H9 (cell line): ENCODE results near the gene FHIT. TPM values are rescaled to one million over a fixed set of nuclear protein-coding genes. Genes with fewer than 3 reads are reported as not detected.
A peak's percentile ranks its signal among the peaks of the same experiment; 100 is the strongest.

ENCODE experiments used
- DNase-seq: peaks from one replicate; pipeline ENCODE4 v3.0.0-alpha.2; 2017
- H2AFZ ChIP-seq: one replicate; pipeline ENCODE4 v1.6.1; 2013; ENCODE audit warnings: mild to moderate bottlenecking, low read length, control low read depth, moderate library complexity
- H2AK5ac ChIP-seq: 2 replicates; pipeline ENCODE4 v1.6.1; 2013; ENCODE audit warnings: low read length, control low read depth, mixed read lengths; ENCODE audit not compliant: insufficient read length
- H2BK120ac ChIP-seq: one replicate; pipeline ENCODE4 v1.6.1; 2013; ENCODE audit warnings: low read depth, mild to moderate bottlenecking, low read length, control low read depth, inconsistent platforms; ENCODE audit not compliant: poor library complexity, severe bottlenecking
- H2BK12ac ChIP-seq: 2 replicates; pipeline ENCODE4 v1.6.1; 2013; ENCODE audit warnings: low read length, control low read depth, mixed read lengths, low read depth; ENCODE audit not compliant: insufficient read length
- H2BK15ac ChIP-seq: 2 replicates; pipeline ENCODE4 v1.6.1; 2013; ENCODE audit warnings: low read depth, low read length, control low read depth
- H2BK20ac ChIP-seq: one replicate; pipeline ENCODE4 v1.6.1; 2013; ENCODE audit warnings: low read depth, mild to moderate bottlenecking, low read length, control low read depth, inconsistent platforms; ENCODE audit not compliant: poor library complexity, severe bottlenecking
- H2BK5ac ChIP-seq: 2 replicates; pipeline ENCODE4 v1.6.1; 2013; ENCODE audit warnings: low read length, control low read depth, mixed read lengths; ENCODE audit not compliant: insufficient read length
- H3K14ac ChIP-seq: 2 replicates; pipeline ENCODE4 v1.6.1; 2013; ENCODE audit warnings: low read length, control low read depth; ENCODE audit not compliant: insufficient read depth
- H3K18ac ChIP-seq: 2 replicates; pipeline ENCODE4 v1.6.1; 2013; ENCODE audit warnings: low read depth, mild to moderate bottlenecking, mixed read lengths, low read length, control low read depth; ENCODE audit not compliant: insufficient read length
- H3K23ac ChIP-seq: 2 replicates; pipeline ENCODE4 v1.6.1; 2013; ENCODE audit warnings: low read length, control low read depth, mixed read lengths, low read depth; ENCODE audit not compliant: insufficient read length
- H3K23me2 ChIP-seq: 2 replicates; pipeline ENCODE4 v1.6.1; 2013; ENCODE audit warnings: low read depth, mild to moderate bottlenecking, mixed read lengths, low read length, control low read depth; ENCODE audit not compliant: insufficient read length, poor library complexity, severe bottlenecking
- H3K27ac ChIP-seq: 2 replicates; pipeline ENCODE4 v1.5.1; 2013; ENCODE audit warnings: low read length, control low read depth, mixed read lengths, low read depth; ENCODE audit not compliant: insufficient read length
- H3K27me3 ChIP-seq: 2 replicates; pipeline ENCODE4 v1.6.1; 2013; ENCODE audit warnings: low read length, control low read depth, inconsistent platforms; ENCODE audit not compliant: insufficient read depth
- H3K4ac ChIP-seq: 2 replicates; pipeline ENCODE4 v1.6.1; 2013; ENCODE audit warnings: low read depth, mild to moderate bottlenecking, control low read depth, inconsistent platforms, low read length, moderate library complexity
- H3K4me1 ChIP-seq: 2 replicates; pipeline ENCODE4 v1.6.1; 2013; ENCODE audit warnings: low read length, control low read depth, inconsistent platforms; ENCODE audit not compliant: insufficient read depth
- H3K4me2 ChIP-seq: 2 replicates; pipeline ENCODE4 v1.6.1; 2013; ENCODE audit warnings: low read length, control low read depth, mixed read lengths; ENCODE audit not compliant: insufficient read length, insufficient read depth
- H3K56ac ChIP-seq: 2 replicates; pipeline ENCODE4 v1.6.1; 2013; ENCODE audit warnings: low read depth, mild to moderate bottlenecking, mixed read lengths, low read length, control low read depth; ENCODE audit not compliant: insufficient read length
- H3K79me1 ChIP-seq: 2 replicates; pipeline ENCODE4 v1.6.1; 2013; ENCODE audit warnings: low read depth, mild to moderate bottlenecking, moderate library complexity, low read length, control low read depth, inconsistent platforms; ENCODE audit not compliant: insufficient read depth, poor library complexity, severe bottlenecking
- H3K79me2 ChIP-seq: 2 replicates; pipeline ENCODE4 v1.6.1; 2013; ENCODE audit warnings: low read length, control low read depth, inconsistent platforms; ENCODE audit not compliant: insufficient read depth
- H3K9ac ChIP-seq: 2 replicates; pipeline ENCODE4 v1.6.1; 2013; ENCODE audit warnings: low read length, control low read depth, mixed read lengths; ENCODE audit not compliant: insufficient read length; ENCODE audit errors: extremely low read depth
- H3K9me3 ChIP-seq: one replicate; pipeline ENCODE4 v1.6.1; 2013; ENCODE audit warnings: low read depth, low read length, inconsistent platforms; ENCODE audit not compliant: control insufficient read depth
- H3T11ph ChIP-seq: one replicate; pipeline ENCODE4 v1.6.1; 2013; ENCODE audit warnings: mild to moderate bottlenecking, low read length, control low read depth, inconsistent platforms
- H4K20me1 ChIP-seq: one replicate; pipeline ENCODE4 v1.6.1; 2013; ENCODE audit not compliant: control insufficient read depth, insufficient read length, insufficient read depth
- H4K5ac ChIP-seq: 2 replicates; pipeline ENCODE4 v1.6.1; 2013; ENCODE audit warnings: low read depth, mild to moderate bottlenecking, mixed read lengths, low read length, control low read depth; ENCODE audit not compliant: insufficient read length
- H4K8ac ChIP-seq: replicated peaks from 2 replicates; pipeline ENCODE4 v1.6.1; 2013; ENCODE audit warnings: low read length, control low read depth, mixed read lengths, low read depth; ENCODE audit not compliant: insufficient read length
- H4K91ac ChIP-seq: 2 replicates; pipeline ENCODE4 v1.6.1; 2013; ENCODE audit warnings: low read depth, mild to moderate bottlenecking, moderate library complexity, mixed read lengths, low read length, control low read depth; ENCODE audit not compliant: insufficient read length
- H3K27ac Mint-ChIP-seq, 3 experiments: 2 replicates in 2 of 3; 3 replicates in 1 of 3; pipeline ENCODE4 v1.8.0; 2020 to 2021; ENCODE audit warnings: mixed read lengths in 3 of 3, mild to moderate bottlenecking in 1 of 3, moderate library complexity in 1 of 3
- H3K27me3 Mint-ChIP-seq: 2 replicates; pipeline ENCODE4 v1.8.0; 2021; ENCODE audit warnings: low read depth, mild to moderate bottlenecking, moderate library complexity, mixed read lengths
- H3K36me3 Mint-ChIP-seq, 3 experiments: 2 replicates in 2 of 3; 3 replicates in 1 of 3; pipeline ENCODE4 v1.8.0; 2020 to 2021; ENCODE audit warnings: low read depth in 3 of 3, mixed read lengths in 3 of 3; ENCODE audit not compliant: insufficient read depth in 1 of 3
- H3K4me1 Mint-ChIP-seq, 2 experiments: 2 replicates each; pipeline ENCODE4 v1.8.0; 2020; ENCODE audit warnings: mixed read lengths in 2 of 2
- H3K4me3 Mint-ChIP-seq, 2 experiments: 2 replicates in 1 of 2; 3 replicates in 1 of 2; pipeline ENCODE4 v1.8.0; 2020 to 2021; ENCODE audit warnings: mild to moderate bottlenecking in 2 of 2, mixed read lengths in 2 of 2, moderate library complexity in 1 of 2
- H3K9me3 Mint-ChIP-seq, 2 experiments: 2 replicates in 1 of 2; 3 replicates in 1 of 2; pipeline ENCODE4 v1.8.0; 2020; ENCODE audit warnings: mild to moderate bottlenecking in 2 of 2, mixed read lengths in 2 of 2, moderate library complexity in 1 of 2
- WGBS: extraction: QIAGEN DNeasy Blood & Tissue Kit; methylation state at CpG from one replicate; pipeline ENCODE4 v1.1.7; 2013; ENCODE audit warnings: missing lambda C conversion rate, low lambda C conversion rate, mixed read lengths; ENCODE audit not compliant: insufficient read length; ENCODE audit errors: extremely low coverage; 5-methylcytosine and 5-hydroxymethylcytosine counted together
- long read RNA-seq: library from polyadenylated mRNA; unstranded; transcript quantifications from one replicate; pipeline ENCODE4 v2.0.0, GENCODE V29; 2020
- total RNA-seq: library from RNA; stranded (reverse); gene quantifications from 2 replicates; pipeline ENCODE4 v1.2.1, GENCODE V29; 2021
- TF ChIP-seq, protein P1 (sequence below): fragments of 200-600 bp; sonication (generic); conservative IDR thresholded peaks from 3 replicates; pipeline ENCODE4 v1.8.0; 2021; ENCODE audit warnings: antibody characterized with exemption, mild to moderate bottlenecking

Gene FHIT
- 3.0 and 4.0 TPM in 2 replicates for total RNA-seq
- long read RNA-seq, partial matches to known transcripts, result 1 of 3 reads
- long read RNA-seq, other reads (novel, unspliced or antisense), result 2 of 3 reads

- Histone ChIP-seq H2BK5ac (no peak within 1 kb of the TSS), H3K4me2 (peak within 1 kb of the TSS; percentile 91), H3K79me2 (no peaks in the 10 kb centered on the region), H3K9ac (peak within 1 kb of the TSS; percentile 88), H2BK12ac (no peak within 1 kb of the TSS), H2BK20ac (no peak within 1 kb of the TSS), H3K79me1 (no peaks in the 10 kb centered on the region), H3T11ph (no peak within 1 kb of the TSS), H2AK5ac (no peak within 1 kb of the TSS), H3K23me2 (peaks cover 7% of the 10 kb centered on the region), H3K4ac (no peak within 1 kb of the TSS), H3K27me3 (no peaks in the 10 kb centered on the region), H3K4me1 (0 out of 2 replicates have a peak, but pooled peaks cover 2% of the 10 kb centered on the region), H2BK15ac (no peak within 1 kb of the TSS), H3K56ac (no peak within 1 kb of the TSS), H3K27ac (no peak within 1 kb of the TSS), H3K23ac (no peak within 1 kb of the TSS), H2BK120ac (no peak within 1 kb of the TSS), H3K14ac (no peak within 1 kb of the TSS; the same call in none of the 2 replicates), H3K18ac (peak within 1 kb of the TSS; percentile 54), H3K9me3 (no peaks in the 10 kb centered on the region), H2AFZ (peak within 1 kb of the TSS; percentile 9), H4K5ac (peak within 1 kb of the TSS; percentile 39), H4K20me1 (no peaks in the 10 kb centered on the region), H4K8ac (no peak within 1 kb of the TSS), H4K91ac (no peak within 1 kb of the TSS)
- Mint-ChIP-seq H3K27me3 (no peaks in the 10 kb centered on the region), H3K4me3 (peak within 1 kb of the TSS; percentile 65 to 83), H3K36me3 (no peaks in the 10 kb centered on the region), H3K4me1 (peaks cover 20 to 24% of the 10 kb centered on the region in 2 experiments), H3K27ac (peak within 1 kb of the TSS; percentile 58 to 92 (median 82)), H3K9me3 (no peaks in the 10 kb centered on the region)
- peak; percentile 98 for DNase-seq
- no CpG with 5 or more reads among the region's 41 CpGs for WGBS
- TF ChIP-seq, protein P1, sequence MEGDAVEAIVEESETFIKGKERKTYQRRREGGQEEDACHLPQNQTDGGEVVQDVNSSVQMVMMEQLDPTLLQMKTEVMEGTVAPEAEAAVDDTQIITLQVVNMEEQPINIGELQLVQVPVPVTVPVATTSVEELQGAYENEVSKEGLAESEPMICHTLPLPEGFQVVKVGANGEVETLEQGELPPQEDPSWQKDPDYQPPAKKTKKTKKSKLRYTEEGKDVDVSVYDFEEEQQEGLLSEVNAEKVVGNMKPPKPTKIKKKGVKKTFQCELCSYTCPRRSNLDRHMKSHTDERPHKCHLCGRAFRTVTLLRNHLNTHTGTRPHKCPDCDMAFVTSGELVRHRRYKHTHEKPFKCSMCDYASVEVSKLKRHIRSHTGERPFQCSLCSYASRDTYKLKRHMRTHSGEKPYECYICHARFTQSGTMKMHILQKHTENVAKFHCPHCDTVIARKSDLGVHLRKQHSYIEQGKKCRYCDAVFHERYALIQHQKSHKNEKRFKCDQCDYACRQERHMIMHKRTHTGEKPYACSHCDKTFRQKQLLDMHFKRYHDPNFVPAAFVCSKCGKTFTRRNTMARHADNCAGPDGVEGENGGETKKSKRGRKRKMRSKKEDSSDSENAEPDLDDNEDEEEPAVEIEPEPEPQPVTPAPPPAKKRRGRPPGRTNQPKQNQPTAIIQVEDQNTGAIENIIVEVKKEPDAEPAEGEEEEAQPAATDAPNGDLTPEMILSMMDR, result no peak
These were observed at the start of gene FHIT for GRCh38 chr3:61251174-61251972. Gene FHIT (minus strand): TSS chr3:61251452.
